PC-9 (cell line): ENCODE results near the gene SYT7. TPM values are rescaled to one million over a fixed set of nuclear protein-coding genes. Genes with fewer than 3 reads are reported as not detected.

Source experiments
- BruUV-seq: library from RNA; stranded (reverse); fragments of 400-500 nt; replicated peaks from 2 replicates; lab custom pipeline; 2021; lab: Mats Ljungman, UMichigan
- CTCF ChIA-PET: fragments of 300-600 bp; sonication (Branson Sonifier 250); formaldehyde crosslinking; loops from one replicate; lab custom pipeline; 2022; ENCODE audit warnings: antibody characterized with exemption; lab: Charles Lee
- POLR2A ChIA-PET: fragments of 300-600 bp; sonication (Branson Sonifier 250); formaldehyde crosslinking; loops from one replicate; lab custom pipeline; 2022; ENCODE audit warnings: antibody characterized with exemption; ENCODE audit not compliant: unreplicated experiment; lab: Charles Lee
- DNase-seq, 2 experiments: peaks; one replicate each; pipeline versions ENCODE4 v3.0.0 to v3.0.0-alpha.2; 2015 to 2022; ENCODE audit warnings: mixed read lengths in 1 of 2
- H2AFZ ChIP-seq: fragments of 200-600 bp; sonication (generic); 2 replicates; pipeline ENCODE4 v1.8.1; 2017; ENCODE audit warnings: antibody characterized with exemption
- H3F3A ChIP-seq: fragments of 200-600 bp; sonication (generic); 2 replicates; pipeline ENCODE4 v1.8.1; 2017; ENCODE audit warnings: antibody characterized with exemption, mild to moderate bottlenecking, low read depth; ENCODE audit not compliant: insufficient read depth
- H3K27ac ChIP-seq: fragments of 200-600 bp; sonication (generic); 2 replicates; pipeline ENCODE4 v1.6.1; 2016; ENCODE audit warnings: mixed run types
- H3K27me3 ChIP-seq: fragments of 200-600 bp; sonication (generic); 2 replicates; pipeline ENCODE4 v1.6.1; 2016; ENCODE audit warnings: low read depth, mixed run types; ENCODE audit not compliant: insufficient read depth
- H3K36me3 ChIP-seq: fragments of 200-600 bp; sonication (generic); 2 replicates; pipeline ENCODE4 v1.6.1; 2016; ENCODE audit warnings: low read depth, mixed run types
- H3K4me1 ChIP-seq: fragments of 200-600 bp; sonication (generic); replicated peaks from 2 replicates; pipeline ENCODE4 v1.6.1; 2016; ENCODE audit warnings: mixed run types; ENCODE audit not compliant: insufficient read depth
- H3K4me2 ChIP-seq: fragments of 200-600 bp; sonication (generic); 2 replicates; pipeline ENCODE4 v1.6.1; 2017; ENCODE audit warnings: mixed run types
- H3K4me3 ChIP-seq: fragments of 200-600 bp; sonication (generic); 2 replicates; pipeline ENCODE4 v1.6.1; 2016; ENCODE audit warnings: mixed run types
- H3K79me2 ChIP-seq: fragments of 200-600 bp; sonication (generic); 2 replicates; pipeline ENCODE4 v1.6.1; 2017; ENCODE audit warnings: low read depth, mixed run types
- H3K9me2 ChIP-seq: fragments of 200-600 bp; sonication (generic); 2 replicates; pipeline ENCODE4 v1.8.1; 2017; ENCODE audit warnings: mild to moderate bottlenecking; ENCODE audit not compliant: insufficient read depth
- H3K9me3 ChIP-seq: fragments of 200-600 bp; sonication (generic); 2 replicates; pipeline ENCODE4 v1.8.1; 2016; ENCODE audit warnings: low read depth; ENCODE audit not compliant: insufficient read depth
- H4K20me1 ChIP-seq: fragments of 200-600 bp; sonication (generic); 2 replicates; pipeline ENCODE4 v1.8.1; 2017; ENCODE audit not compliant: insufficient read depth
- CTCF ChIP-seq: fragments of 200-600 bp; sonication (generic); conservative IDR thresholded peaks from 2 replicates; pipeline ENCODE4 v1.6.1; 2017; ENCODE audit warnings: mixed run types, antibody characterized with exemption, mild to moderate bottlenecking, moderate library complexity
- EZH2 ChIP-seq: fragments of 200-600 bp; sonication (generic); IDR thresholded peaks from 2 replicates; pipeline ENCODE4 v1.8.0; 2017; ENCODE audit warnings: antibody characterized with exemption, low read depth
- intact Hi-C: fragments of 100-400 bp; cut with micrococcal nuclease; formaldehyde crosslinking; loops from one replicate; pipeline ENCODE4 v1.10.0; 2022; ENCODE audit not compliant: unreplicated experiment
- total RNA-seq: library from RNA; stranded (reverse); gene quantifications from 2 replicates; pipeline ENCODE4 v1.2.3, GENCODE V29; 2021

The SYT7 gene
- total RNA-seq, 1 experiment from 2014 or later, result 4.0 TPM

GRCh38 chr11:61555051-61555969 lies 25.6 kb downstream of the SYT7 start:
- Histone ChIP-seq H3K9me3 (no peaks in the 10 kb centered on the region), H3K4me2 (no peak overlapping the region), H3K4me1 (no peaks in the 10 kb centered on the region), H2AFZ (no peak overlapping the region), H3K4me3 (no peak overlapping the region), H3F3A (no peaks in the 10 kb centered on the region), H4K20me1 (peaks cover 6% of the 10 kb centered on the region; the same call in 1 of the 2 replicates), H3K79me2 (no peaks in the 10 kb centered on the region), H3K36me3 (no peaks in the 10 kb centered on the region), H3K27ac (no peak overlapping the region), H3K9me2 (no peaks in the 10 kb centered on the region), H3K27me3 (peaks cover 58% of the 10 kb centered on the region)
- no TSS peak for BruUV-seq
- intact Hi-C loops, result no loop called here
- no peak for DNase-seq
- POLR2A ChIA-PET, result no interaction called here
- CTCF ChIA-PET, result no interaction called here
- TF ChIP-seq EZH2 (no peak), CTCF (no peak)

- no peak for TF ChIP-seq EZH2
- TF ChIP-seq CTCF, result no peak
- Histone ChIP-seq H3K79me2 (no peaks in the 10 kb centered on the region), H3K9me3 (no peaks in the 10 kb centered on the region), H3K4me2 (no peak overlapping the region), H2AFZ (no peak overlapping the region), H3K36me3 (no peaks in the 10 kb centered on the region), H4K20me1 (peaks cover 6% of the 10 kb centered on the region; the same call in 1 of the 2 replicates), H3K4me1 (no peaks in the 10 kb centered on the region), H3K27me3 (peaks cover 49% of the 10 kb centered on the region), H3F3A (no peaks in the 10 kb centered on the region), H3K9me2 (no peaks in the 10 kb centered on the region), H3K4me3 (no peak overlapping the region), H3K27ac (no peak overlapping the region)
- POLR2A ChIA-PET, result no interaction called here
- CTCF ChIA-PET, result no interaction called here
- no TSS peak for BruUV-seq
- intact Hi-C loops, result no loop called here
- no peak for DNase-seq
Measured at GRCh38 chr11:61554172-61554988, 26.5 kb downstream of the SYT7 start.

- TF ChIP-seq EZH2 (no peak), CTCF (no peak)
- H3K27me3 ChIP-seq, result peaks cover 41% of the 10 kb centered on the region
- H2AFZ ChIP-seq, result no peak overlapping the region
- no peaks in the 10 kb centered on the region for H3K9me3 ChIP-seq
- H3K36me3 ChIP-seq, result no peaks in the 10 kb centered on the region
- CTCF ChIA-PET, result interaction anchor here (0.5 kb wide), 1 partner anchor 189 kb away, joined by 6 read pairs; no protein-coding TSS in a partner anchor
- H3K9me2 ChIP-seq, result no peaks in the 10 kb centered on the region
- BruUV-seq, result no TSS peak
- DNase-seq, result no peak
- H3F3A ChIP-seq, result no peaks in the 10 kb centered on the region
- H4K20me1 ChIP-seq, result peaks cover 6% of the 10 kb centered on the region; the same call in 1 of the 2 replicates
- H3K79me2 ChIP-seq, result no peaks in the 10 kb centered on the region
- H3K4me1 ChIP-seq, result no peaks in the 10 kb centered on the region
- intact Hi-C loops, result no loop called here
- POLR2A ChIA-PET, result no interaction called here
- no peak overlapping the region for H3K4me3 ChIP-seq
- no peak overlapping the region for H3K27ac ChIP-seq
- no peak overlapping the region for H3K4me2 ChIP-seq
Measured at GRCh38 chr11:61553373-61554171, 27.3 kb downstream of the SYT7 start.
